ENCODE measurements around the gene CCPG1. TPM values are rescaled to one million over a fixed set of nuclear protein-coding genes. Genes with fewer than 3 reads are reported as not detected.
"Not testable (repeated sequence)": the region's sequence is repeated elsewhere in the genome, so short reads cannot be mapped to it uniquely, and the experiment has no call there.

CCPG1 gene
- total RNA-seq, 1 donor from 2014 or later: 218 TPM

- peaks cover 7% of the 10 kb centered on the region for H3K4me1 Mint-ChIP-seq (ENCODE audit: low read depth)
- peak; percentile 86 for TF ChIP-seq CTCF (IDR thresholded peaks at IDR 0.05)
- no peaks in the 10 kb centered on the region for H3K27me3 Mint-ChIP-seq (ENCODE audit: low read depth)
- no peak overlapping the region for H3K27ac Mint-ChIP-seq (ENCODE audit: unreplicated experiment)
- no peak for DNase-seq (ENCODE audit: low spot score)
- H3K4me3 Mint-ChIP-seq (ENCODE audit: unreplicated experiment): no peak overlapping the region
- no peaks in the 10 kb centered on the region for H3K9me3 Mint-ChIP-seq (ENCODE audit: low read depth)
- no peaks in the 10 kb centered on the region for H3K36me3 Mint-ChIP-seq (ENCODE audit: low read depth)
Observed at GRCh38 chr15:55434989-55435825, 27.0 kb upstream of the CCPG1 start.

- TF ChIP-seq CTCF (IDR thresholded peaks at IDR 0.05): no peak
- Mint-ChIP-seq H3K4me1 (ENCODE audit: low read depth) (no peaks in the 10 kb centered on the region), H3K27ac (ENCODE audit: unreplicated experiment) (no peak overlapping the region), H3K27me3 (ENCODE audit: low read depth) (no peaks in the 10 kb centered on the region), H3K4me3 (ENCODE audit: unreplicated experiment) (no peak overlapping the region), H3K9me3 (ENCODE audit: low read depth) (no peaks in the 10 kb centered on the region), H3K36me3 (ENCODE audit: low read depth) (no peaks in the 10 kb centered on the region)
- no peak for DNase-seq (ENCODE audit: low spot score)
Observed at GRCh38 chr15:55422089-55422488, 13.9 kb upstream of the CCPG1 start.

GRCh38 chr15:55420171-55420866 is 12.2 kb upstream of the CCPG1 start:
- TF ChIP-seq CTCF (IDR thresholded peaks at IDR 0.05): no peak
- Mint-ChIP-seq H3K9me3 (ENCODE audit: low read depth) (no peaks in the 10 kb centered on the region), H3K27me3 (ENCODE audit: low read depth) (no peaks in the 10 kb centered on the region), H3K4me3 (ENCODE audit: unreplicated experiment) (no peak overlapping the region), H3K36me3 (ENCODE audit: low read depth) (no peaks in the 10 kb centered on the region), H3K4me1 (ENCODE audit: low read depth) (no peaks in the 10 kb centered on the region), H3K27ac (ENCODE audit: unreplicated experiment) (no peak overlapping the region)
- no peak for DNase-seq (ENCODE audit: low spot score)

GRCh38 chr15:55417678-55418077 is 9.5 kb upstream of the CCPG1 start:
- H3K4me3 Mint-ChIP-seq (ENCODE audit: unreplicated experiment): not testable (repeated sequence)

GRCh38 chr15:55408976-55409375 is 817 bp upstream of the CCPG1 start:
- H3K27ac Mint-ChIP-seq (ENCODE audit: unreplicated experiment): peak overlapping the region; percentile 97
- H3K4me3 Mint-ChIP-seq (ENCODE audit: unreplicated experiment): peak overlapping the region; percentile 92
- DNase-seq (ENCODE audit: low spot score); H3K9me3 Mint-ChIP-seq (ENCODE audit: low read depth); H3K36me3 Mint-ChIP-seq (ENCODE audit: low read depth); H3K27me3 Mint-ChIP-seq (ENCODE audit: low read depth): not testable (repeated sequence)
- peaks cover 36% of the 10 kb centered on the region for H3K4me1 Mint-ChIP-seq (ENCODE audit: low read depth)

More at GRCh38 chr15:55417678-55418077, 9.5 kb upstream of the CCPG1 start:
- DNase-seq (ENCODE audit: low spot score); H3K9me3 Mint-ChIP-seq (ENCODE audit: low read depth); H3K36me3 Mint-ChIP-seq (ENCODE audit: low read depth); H3K4me1 Mint-ChIP-seq (ENCODE audit: low read depth); H3K27me3 Mint-ChIP-seq (ENCODE audit: low read depth); H3K27ac Mint-ChIP-seq (ENCODE audit: unreplicated experiment): not testable (repeated sequence)

GRCh38 chr15:55407498-55408011 is 604 bp downstream of the CCPG1 start:
- no peak for TF ChIP-seq CTCF (IDR thresholded peaks at IDR 0.05)
- DNase-seq (ENCODE audit: low spot score): no peak
- Mint-ChIP-seq H3K27me3 (ENCODE audit: low read depth) (no peaks in the 10 kb centered on the region), H3K36me3 (ENCODE audit: low read depth) (no peaks in the 10 kb centered on the region), H3K4me1 (ENCODE audit: low read depth) (peaks cover 50% of the 10 kb centered on the region), H3K9me3 (ENCODE audit: low read depth) (no peaks in the 10 kb centered on the region), H3K4me3 (ENCODE audit: unreplicated experiment) (peak overlapping the region; percentile 92), H3K27ac (ENCODE audit: unreplicated experiment) (peak overlapping the region; percentile 97)
